KMS-11 (cell line): ENCODE measurements around the gene RSPH1.

Experiments
- H2AFZ ChIP-seq: fragments of 200-600 bp; sonication (generic); 2 replicates; pipeline ENCODE4 v1.6.1; 2016; ENCODE audit warnings: antibody characterized with exemption, mixed run types, low read depth
- H3K27ac ChIP-seq: fragments of 200-600 bp; sonication (generic); 2 replicates; pipeline ENCODE4 v1.6.1; 2016; ENCODE audit warnings: mild to moderate bottlenecking, mixed run types
- H3K27me3 ChIP-seq: fragments of 200-600 bp; sonication (generic); 2 replicates; pipeline ENCODE4 v1.6.1; 2017; ENCODE audit warnings: mild to moderate bottlenecking, low read depth, mixed run types, moderate library complexity; ENCODE audit not compliant: insufficient read depth
- H3K36me3 ChIP-seq: fragments of 200-600 bp; sonication (generic); 2 replicates; pipeline ENCODE4 v1.6.1; 2017; ENCODE audit warnings: mild to moderate bottlenecking, mixed run types; ENCODE audit not compliant: insufficient read depth
- H3K4me1 ChIP-seq: fragments of 200-600 bp; sonication (generic); 2 replicates; pipeline ENCODE4 v1.6.1; 2016; ENCODE audit warnings: mild to moderate bottlenecking, low read depth, mixed run types; ENCODE audit not compliant: poor library complexity, severe bottlenecking
- H3K4me2 ChIP-seq: fragments of 200-600 bp; sonication (generic); 2 replicates; pipeline ENCODE4 v1.7.0; 2016; ENCODE audit warnings: mild to moderate bottlenecking, mixed run types
- H3K4me3 ChIP-seq: fragments of 200-600 bp; sonication (generic); IDR thresholded peaks from 2 replicates; pipeline ENCODE4 v1.6.1; 2017; ENCODE audit warnings: low read depth, low read length, mixed read lengths; ENCODE audit not compliant: insufficient read depth
- H3K79me2 ChIP-seq: fragments of 200-600 bp; sonication (generic); 2 replicates; pipeline ENCODE4 v1.6.1; 2016; ENCODE audit warnings: low read depth, mixed run types; ENCODE audit not compliant: insufficient read depth
- H3K9ac ChIP-seq: fragments of 200-600 bp; sonication (generic); 2 replicates; pipeline ENCODE4 v1.6.1; 2016; ENCODE audit warnings: mild to moderate bottlenecking, mixed run types
- H4K20me1 ChIP-seq: fragments of 200-600 bp; sonication (generic); 2 replicates; pipeline ENCODE4 v1.6.1; 2016; ENCODE audit warnings: mild to moderate bottlenecking, mixed run types; ENCODE audit not compliant: insufficient read depth
- TF ChIP-seq, protein P1 (sequence below): fragments of 200-600 bp; sonication (generic); conservative IDR thresholded peaks from 2 replicates; pipeline ENCODE4 v1.6.1; 2017; ENCODE audit warnings: low read depth, mild to moderate bottlenecking, antibody characterized with exemption, low read length, moderate library complexity, mixed read lengths

The RSPH1 gene

DNA sequence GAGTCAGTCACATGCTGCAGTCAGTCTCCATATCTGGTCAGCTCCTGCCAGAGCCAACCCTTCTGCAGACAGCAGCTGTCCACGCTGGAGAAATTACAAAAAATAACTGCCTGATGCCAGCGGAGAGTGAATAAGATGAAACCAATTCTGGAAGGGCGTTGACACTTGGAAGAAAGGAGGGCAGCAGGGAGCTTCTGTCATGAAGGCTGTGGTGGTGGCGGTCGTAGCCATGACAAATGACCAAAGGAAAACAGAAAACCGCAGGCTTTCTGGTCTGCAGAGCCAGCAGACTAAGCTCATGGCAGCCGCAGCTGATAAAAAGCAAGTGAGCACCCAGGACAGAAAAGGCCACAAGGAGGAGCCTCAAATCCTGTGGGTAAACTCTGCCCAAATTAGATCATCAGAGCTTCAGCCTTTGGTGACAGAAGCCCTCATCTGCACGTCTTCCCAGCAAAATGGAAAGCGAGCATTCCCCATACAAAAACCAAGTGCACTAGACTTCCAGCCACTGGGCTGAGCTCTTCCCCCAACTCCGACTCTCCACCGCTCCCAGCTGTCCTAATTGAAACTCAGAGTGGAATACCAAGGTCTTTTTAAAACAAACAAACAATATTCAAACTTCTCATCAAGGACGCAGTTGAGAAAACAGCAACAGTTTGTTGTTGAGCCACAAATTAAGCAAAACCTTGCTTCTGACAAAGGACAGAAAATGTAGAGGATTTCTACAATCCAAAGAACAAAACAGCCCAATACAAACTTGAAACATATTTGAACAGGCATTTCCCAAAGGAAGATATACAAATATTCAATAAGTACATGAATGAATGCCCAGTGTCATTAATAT, 28.7 kb downstream of the RSPH1 start:
- Histone ChIP-seq H3K79me2 (no peaks in the 10 kb centered on the region), H3K36me3 (no peaks in the 10 kb centered on the region), H4K20me1 (no peaks in the 10 kb centered on the region), H3K27ac (peak overlapping the region; percentile 8; the same call in 1 of the 2 replicates), H3K9ac (no peak overlapping the region), H2AFZ (no peak overlapping the region), H3K27me3 (no peaks in the 10 kb centered on the region; the same call in 1 of the 2 replicates), H3K4me1 (peaks cover 75% of the 10 kb centered on the region), H3K4me2 (peak overlapping the region; percentile 67), H3K4me3 (no peak overlapping the region)
- TF ChIP-seq, protein P1, sequence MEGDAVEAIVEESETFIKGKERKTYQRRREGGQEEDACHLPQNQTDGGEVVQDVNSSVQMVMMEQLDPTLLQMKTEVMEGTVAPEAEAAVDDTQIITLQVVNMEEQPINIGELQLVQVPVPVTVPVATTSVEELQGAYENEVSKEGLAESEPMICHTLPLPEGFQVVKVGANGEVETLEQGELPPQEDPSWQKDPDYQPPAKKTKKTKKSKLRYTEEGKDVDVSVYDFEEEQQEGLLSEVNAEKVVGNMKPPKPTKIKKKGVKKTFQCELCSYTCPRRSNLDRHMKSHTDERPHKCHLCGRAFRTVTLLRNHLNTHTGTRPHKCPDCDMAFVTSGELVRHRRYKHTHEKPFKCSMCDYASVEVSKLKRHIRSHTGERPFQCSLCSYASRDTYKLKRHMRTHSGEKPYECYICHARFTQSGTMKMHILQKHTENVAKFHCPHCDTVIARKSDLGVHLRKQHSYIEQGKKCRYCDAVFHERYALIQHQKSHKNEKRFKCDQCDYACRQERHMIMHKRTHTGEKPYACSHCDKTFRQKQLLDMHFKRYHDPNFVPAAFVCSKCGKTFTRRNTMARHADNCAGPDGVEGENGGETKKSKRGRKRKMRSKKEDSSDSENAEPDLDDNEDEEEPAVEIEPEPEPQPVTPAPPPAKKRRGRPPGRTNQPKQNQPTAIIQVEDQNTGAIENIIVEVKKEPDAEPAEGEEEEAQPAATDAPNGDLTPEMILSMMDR: peak; percentile 70

DNA sequence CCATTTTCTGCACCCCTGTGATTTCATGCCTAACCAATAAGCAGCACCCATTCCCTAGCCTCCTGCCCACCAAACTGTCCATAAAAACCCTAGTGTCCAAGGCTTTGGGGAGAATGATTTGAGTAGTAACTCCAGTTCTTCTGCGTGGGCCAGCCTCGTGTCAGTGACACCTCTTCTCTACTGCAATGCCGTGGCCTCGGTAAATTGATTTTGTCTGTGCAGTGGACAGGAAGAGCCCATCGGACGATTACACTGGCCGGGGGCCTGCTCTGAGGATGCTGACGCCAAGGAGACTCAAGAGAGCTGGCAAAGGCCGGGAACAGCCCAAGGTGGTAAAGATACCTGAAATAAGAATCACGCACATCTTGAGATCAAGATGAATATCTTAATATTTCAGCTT, 29.3 kb downstream of the RSPH1 start:
- no peaks in the 10 kb centered on the region; the same call in 1 of the 2 replicates for H3K27me3 ChIP-seq
- TF ChIP-seq, protein P1: no peak
- peak overlapping the region; percentile 8; the same call in 1 of the 2 replicates for H3K27ac ChIP-seq
- peaks cover 81% of the 10 kb centered on the region for H3K4me1 ChIP-seq
- no peak overlapping the region for H3K9ac ChIP-seq
- no peak overlapping the region for H3K4me3 ChIP-seq
- no peaks in the 10 kb centered on the region for H4K20me1 ChIP-seq
- peak overlapping the region; percentile 67 for H3K4me2 ChIP-seq
- H3K36me3 ChIP-seq: no peaks in the 10 kb centered on the region
- no peak overlapping the region for H2AFZ ChIP-seq
- no peaks in the 10 kb centered on the region for H3K79me2 ChIP-seq

DNA sequence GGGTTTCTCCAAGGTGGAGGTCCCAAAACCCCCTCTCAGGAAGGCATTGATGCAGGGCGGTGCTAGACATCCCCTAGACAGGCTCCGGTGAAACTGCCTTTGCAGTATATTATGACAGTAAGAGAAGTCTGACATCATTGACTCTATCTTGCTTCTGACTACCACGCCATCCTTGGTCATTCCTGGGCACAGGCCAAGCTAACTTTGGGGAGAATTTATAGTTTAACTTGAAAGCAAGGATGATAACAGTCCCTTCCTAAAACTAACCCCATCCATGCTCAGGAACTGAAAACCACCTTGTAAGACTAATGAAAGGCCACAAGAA, 30.3 kb downstream of the RSPH1 start:
- H4K20me1 ChIP-seq: no peaks in the 10 kb centered on the region
- peaks cover 91% of the 10 kb centered on the region for H3K4me1 ChIP-seq
- H3K79me2 ChIP-seq: no peaks in the 10 kb centered on the region
- no peak overlapping the region for H2AFZ ChIP-seq
- no peak overlapping the region; the same call in 1 of the 2 replicates for H3K9ac ChIP-seq
- no peak overlapping the region for H3K4me3 ChIP-seq
- peak overlapping the region; percentile 67 for H3K4me2 ChIP-seq
- TF ChIP-seq, protein P1: no peak
- peak overlapping the region; percentile 48 for H3K27ac ChIP-seq
- H3K27me3 ChIP-seq: no peaks in the 10 kb centered on the region; the same call in 1 of the 2 replicates
- H3K36me3 ChIP-seq: no peaks in the 10 kb centered on the region

DNA sequence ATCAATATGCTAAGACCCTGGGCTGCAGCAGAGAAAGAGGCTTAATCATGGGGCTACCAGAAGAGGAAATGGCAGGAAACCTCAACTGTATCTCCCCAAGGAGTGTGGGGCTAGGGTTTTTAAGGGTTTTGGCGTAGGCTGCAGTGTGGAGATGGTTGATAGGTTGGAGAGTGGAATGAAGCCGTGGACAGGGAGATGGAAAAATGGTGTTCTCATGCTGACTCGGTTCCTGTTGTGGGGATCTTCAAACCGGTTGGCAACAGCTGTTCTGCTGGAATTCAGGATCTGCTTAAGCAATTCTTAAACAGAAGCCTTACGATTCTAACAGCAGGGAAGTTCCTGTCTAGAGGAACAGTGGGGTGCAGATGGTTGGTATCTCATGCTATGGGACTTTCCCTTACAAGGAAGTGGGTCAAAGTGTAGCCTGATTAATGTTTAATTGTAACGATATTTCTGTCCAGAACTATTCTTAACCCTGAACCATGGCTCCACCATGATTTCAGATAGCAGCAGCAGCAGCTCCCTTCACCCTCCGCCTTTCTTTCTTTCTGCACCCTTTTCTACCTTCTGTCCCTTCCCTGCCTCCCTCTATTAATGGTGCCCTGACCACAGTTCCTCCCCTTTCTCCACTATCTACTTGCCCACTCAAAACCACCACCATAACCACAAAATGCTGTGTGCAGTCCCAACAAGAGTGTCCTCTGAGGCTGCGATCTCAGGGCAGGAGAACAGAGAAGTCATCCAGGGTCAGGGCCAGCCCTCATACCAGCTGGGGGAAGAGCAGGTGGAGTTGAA, 30.8 kb downstream of the RSPH1 start:
- H3K4me1 ChIP-seq: peaks cover 96% of the 10 kb centered on the region
- H3K27me3 ChIP-seq: no peaks in the 10 kb centered on the region; the same call in 1 of the 2 replicates
- no peak overlapping the region for H3K4me3 ChIP-seq
- H3K4me2 ChIP-seq: peak overlapping the region; percentile 67
- TF ChIP-seq, protein P1: no peak
- H3K79me2 ChIP-seq: no peaks in the 10 kb centered on the region
- H3K27ac ChIP-seq: peak overlapping the region; percentile 48
- H3K36me3 ChIP-seq: no peaks in the 10 kb centered on the region
- H2AFZ ChIP-seq: no peak overlapping the region
- H4K20me1 ChIP-seq: no peaks in the 10 kb centered on the region
- H3K9ac ChIP-seq: peak overlapping the region; percentile 5; the same call in 1 of the 2 replicates
